Middle frontal gyrus (tissue), 1 donor: ENCODE results near the gene OPHN1.

Source experiments
- DNase-seq: peaks from one replicate; pipeline ENCODE4 v3.0.0-alpha.2; 2015; ENCODE audit warnings: low spot score; ENCODE audit errors: extremely low spot score

OPHN1 gene

GRCh38 chrX:68249903-68250302, 183.4 kb downstream of the OPHN1 start:
- DNase-seq, result no peak

- peak; percentile 9 for DNase-seq
These were observed 183.9 kb downstream of the OPHN1 start for GRCh38 chrX:68249401-68249831.

GRCh38 chrX:68238568-68238967, 194.7 kb downstream of the OPHN1 start:
- no peak for DNase-seq

GRCh38 chrX:68234171-68234910, 199.0 kb downstream of the OPHN1 start:
- no peak for DNase-seq

- DNase-seq, result no peak
These were observed 201.1 kb downstream of the OPHN1 start for GRCh38 chrX:68232206-68232605.

- no peak for DNase-seq
These were observed 224.3 kb downstream of the OPHN1 start for GRCh38 chrX:68209008-68209407.

- no peak for DNase-seq
These were observed 228.7 kb downstream of the OPHN1 start for GRCh38 chrX:68204521-68205038.

GRCh38 chrX:68203646-68204045, 229.6 kb downstream of the OPHN1 start:
- DNase-seq, result no peak

- no peak for DNase-seq
These were observed 230.1 kb downstream of the OPHN1 start for GRCh38 chrX:68203211-68203610.

- no peak for DNase-seq
These were observed 234.0 kb downstream of the OPHN1 start for GRCh38 chrX:68199062-68199848.

GRCh38 chrX:68196939-68197791, 236.1 kb downstream of the OPHN1 start:
- peak; percentile 24 for DNase-seq

- peak; percentile 40 for DNase-seq
These were observed 237.7 kb downstream of the OPHN1 start for GRCh38 chrX:68195561-68195960.

- DNase-seq, result no peak
These were observed 239.5 kb downstream of the OPHN1 start for GRCh38 chrX:68193786-68194185.

GRCh38 chrX:68193234-68193633, 240.1 kb downstream of the OPHN1 start:
- DNase-seq, result no peak

GRCh38 chrX:68190799-68191198, 242.5 kb downstream of the OPHN1 start:
- DNase-seq, result no peak

- DNase-seq, result no peak
These were observed 246.6 kb downstream of the OPHN1 start for GRCh38 chrX:68186552-68187262.

GRCh38 chrX:68185161-68185560, 248.1 kb downstream of the OPHN1 start:
- DNase-seq, result no peak

- DNase-seq, result no peak
These were observed 249.6 kb downstream of the OPHN1 start for GRCh38 chrX:68183612-68184214.

GRCh38 chrX:68180579-68180978, 252.7 kb downstream of the OPHN1 start:
- DNase-seq, result no peak

- DNase-seq, result no peak
These were observed 253.9 kb downstream of the OPHN1 start for GRCh38 chrX:68179355-68179754.
